Mesenchymal stem cell (in vitro differentiated cells and primary cell): ENCODE data around the gene BBX.

ENCODE experiments used
- DNase-seq: peaks from one replicate; pipeline ENCODE4 v3.0.0-alpha.2; 2013
- H2AFZ ChIP-seq: one replicate; pipeline ENCODE4 v1.6.1; 2013; ENCODE audit warnings: low read depth, mild to moderate bottlenecking, control low read depth, inconsistent platforms, low read length, moderate library complexity
- H2AK5ac ChIP-seq: 2 replicates; pipeline ENCODE4 v1.6.1; 2013; ENCODE audit warnings: low read length, moderate library complexity, mild to moderate bottlenecking, inconsistent platforms; ENCODE audit not compliant: severe bottlenecking
- H2BK120ac ChIP-seq: one replicate; pipeline ENCODE4 v1.6.1; 2013; ENCODE audit warnings: low read depth, mild to moderate bottlenecking, inconsistent platforms, low read length, moderate library complexity
- H2BK12ac ChIP-seq, 2 experiments: one replicate each; pipeline ENCODE4 v1.6.1; 2013; ENCODE audit warnings: inconsistent platforms in 2 of 2, low read length in 2 of 2, mild to moderate bottlenecking in 2 of 2, moderate library complexity in 2 of 2, control low read depth in 1 of 2
- H2BK15ac ChIP-seq: one replicate; pipeline ENCODE4 v1.6.1; 2013; ENCODE audit warnings: mild to moderate bottlenecking, low read depth, inconsistent platforms; ENCODE audit not compliant: poor library complexity, severe bottlenecking
- H2BK5ac ChIP-seq: 2 replicates; pipeline ENCODE4 v1.6.1; 2013; ENCODE audit warnings: low read depth, mild to moderate bottlenecking, low read length, control low read depth, inconsistent platforms; ENCODE audit not compliant: poor library complexity, severe bottlenecking
- H3K14ac ChIP-seq, 2 experiments: one replicate each; pipeline ENCODE4 v1.6.1; 2013; ENCODE audit warnings: inconsistent platforms in 2 of 2, low read length in 2 of 2, control low read depth in 1 of 2, mild to moderate bottlenecking in 1 of 2, moderate library complexity in 1 of 2
- H3K18ac ChIP-seq, 2 experiments: one replicate each; pipeline ENCODE4 v1.6.1; 2013; ENCODE audit warnings: inconsistent platforms in 2 of 2, low read length in 2 of 2, control low read depth in 1 of 2, low read depth in 1 of 2, mild to moderate bottlenecking in 1 of 2
- H3K23ac ChIP-seq, 2 experiments: one replicate each; pipeline ENCODE4 v1.6.1; 2013; ENCODE audit warnings: inconsistent platforms in 2 of 2, low read length in 2 of 2, mild to moderate bottlenecking in 2 of 2, moderate library complexity in 2 of 2, control low read depth in 1 of 2
- H3K27ac ChIP-seq: 2 replicates; pipeline ENCODE4 v1.5.1; 2013; ENCODE audit warnings: mild to moderate bottlenecking, moderate library complexity, low read length, control low read depth, inconsistent platforms; ENCODE audit not compliant: poor library complexity, severe bottlenecking
- H3K27me3 ChIP-seq, 2 experiments: 2 replicates each; pipeline versions ENCODE4 v1.6.1 to v1.7.0; 2013; ENCODE audit warnings: low read length in 2 of 2, mild to moderate bottlenecking in 2 of 2, moderate library complexity in 2 of 2, control low read depth in 1 of 2, inconsistent platforms in 1 of 2; ENCODE audit not compliant: control insufficient read depth in 1 of 2, insufficient read depth in 1 of 2
- H3K36me3 ChIP-seq, 2 experiments: 2 replicates each; pipeline versions ENCODE4 v1.6.1 to v1.7.0; 2013; ENCODE audit warnings: low read length in 2 of 2, control low read depth in 1 of 2, inconsistent platforms in 1 of 2, low read depth in 1 of 2, mild to moderate bottlenecking in 1 of 2; ENCODE audit not compliant: insufficient read depth in 2 of 2, control insufficient read depth in 1 of 2
- H3K4ac ChIP-seq, 2 experiments: one replicate each; pipeline ENCODE4 v1.6.1; 2013; ENCODE audit warnings: inconsistent platforms in 2 of 2, low read length in 2 of 2, mild to moderate bottlenecking in 2 of 2, moderate library complexity in 2 of 2, control low read depth in 1 of 2, low read depth in 1 of 2
- H3K4me1 ChIP-seq: 2 replicates; pipeline ENCODE4 v1.6.1; 2013; ENCODE audit warnings: low read depth, low read length, control low read depth; ENCODE audit not compliant: control insufficient read depth, insufficient read depth
- H3K4me2 ChIP-seq: 2 replicates; pipeline ENCODE4 v1.6.1; 2013; ENCODE audit warnings: low read length, mild to moderate bottlenecking, inconsistent platforms; ENCODE audit not compliant: poor library complexity, severe bottlenecking
- H3K4me3 ChIP-seq, 2 experiments: 2 replicates each; pipeline versions ENCODE4 v1.5.1 to v1.7.0; 2013; ENCODE audit warnings: low read length in 2 of 2, mild to moderate bottlenecking in 2 of 2, control low read depth in 1 of 2, low read depth in 1 of 2; ENCODE audit not compliant: insufficient read depth in 1 of 2
- H3K79me1 ChIP-seq: replicated peaks from 2 replicates; pipeline ENCODE4 v1.6.1; 2013; ENCODE audit warnings: mild to moderate bottlenecking, control low read depth, low read length, inconsistent platforms; ENCODE audit not compliant: poor library complexity, severe bottlenecking
- H3K9ac ChIP-seq: 2 replicates; pipeline ENCODE4 v1.7.0; 2013; ENCODE audit warnings: mild to moderate bottlenecking, low read length, moderate library complexity
- H3K9me3 ChIP-seq: 2 replicates; pipeline ENCODE4 v1.7.0; 2013; ENCODE audit warnings: mild to moderate bottlenecking, low read length; ENCODE audit not compliant: control insufficient read depth
- H4K8ac ChIP-seq: one replicate; pipeline ENCODE4 v1.6.1; 2013; ENCODE audit warnings: inconsistent platforms, mild to moderate bottlenecking, low read length, moderate library complexity
- H4K91ac ChIP-seq: one replicate; pipeline ENCODE4 v1.6.1; 2013; ENCODE audit warnings: mild to moderate bottlenecking, low read length, inconsistent platforms
- WGBS: methylation state at CpG from one replicate; pipeline ENCODE4 v1.1.7; 2013; ENCODE audit warnings: mixed read lengths; 5-methylcytosine and 5-hydroxymethylcytosine counted together

Gene BBX

GRCh38 chr3:107846279-107846852 is 323.6 kb downstream of the BBX start:
- Histone ChIP-seq H3K27ac (no peak overlapping the region), H3K79me1 (no peaks in the 10 kb centered on the region), H3K4ac (no peak overlapping the region), H2BK15ac (no peak overlapping the region), H2AK5ac (no peak overlapping the region), H4K8ac (no peak overlapping the region), H3K4me3 (peak overlapping the region in 1 of 2 experiments; percentile 17), H3K14ac (no peak overlapping the region), H3K27me3 (no peaks in the 10 kb centered on the region), H3K9me3 (no peaks in the 10 kb centered on the region), H3K36me3 (no peaks in the 10 kb centered on the region), H3K4me2 (no peak overlapping the region), H3K9ac (peak overlapping the region; percentile 42), H2AFZ (no peak overlapping the region), H4K91ac (no peak overlapping the region), H2BK120ac (no peak overlapping the region), H3K4me1 (no peaks in the 10 kb centered on the region), H2BK5ac (no peak overlapping the region), H3K23ac (no peak overlapping the region), H3K18ac (no peak overlapping the region), H2BK12ac (no peak overlapping the region)
- 17% methylated on average over 5 of the region's 10 CpGs for WGBS
- DNase-seq = peak; percentile 71

GRCh38 chr3:107847791-107848190 is 325.0 kb downstream of the BBX start:
- H3K23ac ChIP-seq = no peak overlapping the region
- no peak overlapping the region for H4K8ac ChIP-seq
- H3K9ac ChIP-seq = no peak overlapping the region
- no peaks in the 10 kb centered on the region for H3K9me3 ChIP-seq
- no peaks in the 10 kb centered on the region for H3K4me1 ChIP-seq
- H3K4me2 ChIP-seq = no peak overlapping the region
- H2AFZ ChIP-seq = no peak overlapping the region
- no peak overlapping the region for H3K4me3 ChIP-seq
- no peak overlapping the region for H3K18ac ChIP-seq
- H3K27me3 ChIP-seq = no peaks in the 10 kb centered on the region
- no peak overlapping the region for H2BK120ac ChIP-seq
- no peak overlapping the region for H3K27ac ChIP-seq
- no peak overlapping the region for H3K4ac ChIP-seq
- no peaks in the 10 kb centered on the region for H3K36me3 ChIP-seq
- no peaks in the 10 kb centered on the region for H3K79me1 ChIP-seq
- no peak overlapping the region for H3K14ac ChIP-seq
- no peak overlapping the region for H2BK15ac ChIP-seq
- no peak overlapping the region for H2BK5ac ChIP-seq
- no peak overlapping the region for H2BK12ac ChIP-seq
- 95% methylated on average over 6 of the region's 8 CpGs for WGBS
- no peak for DNase-seq
- H2AK5ac ChIP-seq = no peak overlapping the region
- H4K91ac ChIP-seq = no peak overlapping the region

- H3K9ac ChIP-seq = no peak overlapping the region
- no peak overlapping the region for H4K8ac ChIP-seq
- no peak overlapping the region for H2AFZ ChIP-seq
- DNase-seq = no peak
- no peak overlapping the region for H2BK12ac ChIP-seq
- H2BK5ac ChIP-seq = no peak overlapping the region
- no peak overlapping the region for H3K4me2 ChIP-seq
- no peak overlapping the region for H2AK5ac ChIP-seq
- no peaks in the 10 kb centered on the region for H3K27me3 ChIP-seq
- H2BK120ac ChIP-seq = no peak overlapping the region
- peak overlapping the region in 1 of 2 experiments; percentile 94 for H3K23ac ChIP-seq
- H3K79me1 ChIP-seq = no peaks in the 10 kb centered on the region
- H3K18ac ChIP-seq = no peak overlapping the region
- no peaks in the 10 kb centered on the region for H3K4me1 ChIP-seq
- no peak overlapping the region for H3K4ac ChIP-seq
- H3K9me3 ChIP-seq = no peaks in the 10 kb centered on the region
- WGBS = 89% methylated on average over 5 of the region's 5 CpGs
- H3K36me3 ChIP-seq = no peaks in the 10 kb centered on the region
- no peak overlapping the region for H3K4me3 ChIP-seq
- H2BK15ac ChIP-seq = no peak overlapping the region
- no peak overlapping the region for H4K91ac ChIP-seq
- H3K14ac ChIP-seq = no peak overlapping the region
- H3K27ac ChIP-seq = no peak overlapping the region
Observed at GRCh38 chr3:107848351-107848915, 325.7 kb downstream of the BBX start.

- no peaks in the 10 kb centered on the region for H3K9me3 ChIP-seq
- H3K14ac ChIP-seq = no peak overlapping the region
Observed at GRCh38 chr3:107850681-107851080, 327.9 kb downstream of the BBX start.

More at GRCh38 chr3:107850681-107851080, 327.9 kb downstream of the BBX start:
- no peak overlapping the region for H2AK5ac ChIP-seq
- no peaks in the 10 kb centered on the region for H3K79me1 ChIP-seq
- no peaks in the 10 kb centered on the region for H3K4me1 ChIP-seq
- H4K8ac ChIP-seq = no peak overlapping the region
- H4K91ac ChIP-seq = no peak overlapping the region
- no peak overlapping the region for H3K4ac ChIP-seq
- no peak overlapping the region for H3K4me2 ChIP-seq
- H3K36me3 ChIP-seq = no peaks in the 10 kb centered on the region
- no peak overlapping the region for H3K18ac ChIP-seq
- H3K27me3 ChIP-seq = no peaks in the 10 kb centered on the region
- no peak overlapping the region for H3K4me3 ChIP-seq
- no peak for DNase-seq
- H3K9ac ChIP-seq = no peak overlapping the region
- 100% methylated on average over 1 of the region's 2 CpGs for WGBS
- no peak overlapping the region for H2BK15ac ChIP-seq
- H2BK12ac ChIP-seq = no peak overlapping the region
- H2BK120ac ChIP-seq = no peak overlapping the region
- H2AFZ ChIP-seq = no peak overlapping the region
- H2BK5ac ChIP-seq = no peak overlapping the region
- no peak overlapping the region for H3K27ac ChIP-seq
- H3K23ac ChIP-seq = no peak overlapping the region
